Activated CD4-positive, CD25-positive, alpha-beta regulatory T cell treated with anti-CD3 and anti-CD28 coated beads, Interleukin-2, amount 50 U/mL, for 16 hours (primary cell): ENCODE measurements around the gene C19orf38.
"Not testable (repeated sequence)": the region's sequence is repeated elsewhere in the genome, so short reads cannot be mapped to it uniquely, and the experiment has no call there.

Experiments
- DNase-seq: peaks from one replicate; pipeline ENCODE4 v3.0.0-alpha.2; 2020; ENCODE audit warnings: low read depth, low spot score

Gene C19orf38

GRCh38 chr19:10872546-10873107 is 24.4 kb downstream of the C19orf38 start:
- no peak for DNase-seq

- no peak for DNase-seq
Measured at GRCh38 chr19:10874024-10874423, 25.8 kb downstream of the C19orf38 start.

- no peak for DNase-seq
Measured at GRCh38 chr19:10876459-10877240, 28.4 kb downstream of the C19orf38 start.

GRCh38 chr19:10877608-10878007 is 29.4 kb downstream of the C19orf38 start:
- DNase-seq: not testable (repeated sequence)

- no peak for DNase-seq
Measured at GRCh38 chr19:10878253-10878652, 30.0 kb downstream of the C19orf38 start.

GRCh38 chr19:10881403-10882107 is 33.3 kb downstream of the C19orf38 start:
- DNase-seq: no peak

GRCh38 chr19:10882108-10882457 is 33.9 kb downstream of the C19orf38 start:
- DNase-seq: no peak

- DNase-seq: no peak
Measured at GRCh38 chr19:10884274-10884673, 36.1 kb downstream of the C19orf38 start.

GRCh38 chr19:10885201-10886169 is 37.3 kb downstream of the C19orf38 start:
- no peak for DNase-seq

GRCh38 chr19:10887616-10888367 is 39.6 kb downstream of the C19orf38 start:
- DNase-seq: no peak

- DNase-seq: no peak
Measured at GRCh38 chr19:10888421-10888866, 40.2 kb downstream of the C19orf38 start.

GRCh38 chr19:10889880-10890279 is 41.7 kb downstream of the C19orf38 start:
- no peak for DNase-seq

- no peak for DNase-seq
Measured at GRCh38 chr19:10891405-10892086, 43.3 kb downstream of the C19orf38 start.

GRCh38 chr19:10892256-10892655 is 44.0 kb downstream of the C19orf38 start:
- no peak for DNase-seq

- no peak for DNase-seq
Measured at GRCh38 chr19:10894911-10895213, 46.6 kb downstream of the C19orf38 start.

GRCh38 chr19:10895363-10895762 is 47.1 kb downstream of the C19orf38 start:
- no peak for DNase-seq

- DNase-seq: no peak
Measured at GRCh38 chr19:10895920-10896319, 47.7 kb downstream of the C19orf38 start.

- no peak for DNase-seq
Measured at GRCh38 chr19:10896851-10897526, 48.8 kb downstream of the C19orf38 start.

GRCh38 chr19:10898633-10899032 is 50.4 kb downstream of the C19orf38 start:
- DNase-seq: no peak

GRCh38 chr19:10899151-10899653 is 51.0 kb downstream of the C19orf38 start:
- DNase-seq: no peak
